Measurements from ENCODE around the gene LRP2. TPM values are rescaled to one million over a fixed set of nuclear protein-coding genes. Genes with fewer than 3 reads are reported as not detected.

The LRP2 gene
- total RNA-seq, 3 donors from 2014 or later (not counting 1 experiment from before 2014, with no cell fraction given) = not detected

DNA sequence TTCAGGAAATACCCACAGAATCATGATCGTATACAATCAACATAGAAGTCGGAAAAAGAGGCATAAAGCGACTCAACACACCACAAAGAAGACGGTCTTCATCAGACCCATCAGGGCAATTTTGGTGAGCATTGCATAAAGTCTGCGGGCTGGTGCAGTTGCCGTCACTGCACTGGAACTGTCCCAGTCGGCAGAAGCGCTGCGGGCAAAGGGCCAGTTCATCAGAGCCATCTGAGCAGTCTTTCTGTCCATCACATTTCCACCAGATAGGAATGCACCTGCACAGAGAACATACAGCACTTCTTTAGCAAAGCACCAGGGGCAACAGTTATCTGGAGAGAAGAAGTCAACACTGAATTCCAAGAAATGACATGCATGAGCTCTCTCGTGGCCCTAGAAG is 187.2 kb downstream of the LRP2 start:
- Mint-ChIP-seq H3K27ac (no peak overlapping the region), H3K27me3 (ENCODE audit: low read depth in 2 of 2) (peaks cover 7 to 29% of the 10 kb centered on the region in 2 donors), H3K4me3 (no peak overlapping the region), H3K36me3 (no peaks in the 10 kb centered on the region), H3K4me1 (no peaks in the 10 kb centered on the region), H3K9me3 (no peaks in the 10 kb centered on the region)
- Histone ChIP-seq H3K27ac (ENCODE audit: low read length) (no peak overlapping the region), H3K4me1 (ENCODE audit: control insufficient read depth, insufficient read depth, low read length) (no peaks in the 10 kb centered on the region), H3K27me3 (ENCODE audit: control insufficient read depth, insufficient read depth, low read length) (no peaks in the 10 kb centered on the region), H3K9me3 (ENCODE audit: control insufficient read depth, insufficient read depth, low read length) (no peaks in the 10 kb centered on the region), H3K4me3 (ENCODE audit: low read length) (no peak overlapping the region), H3K36me3 (ENCODE audit: control insufficient read depth, insufficient read depth, low read length) (no peaks in the 10 kb centered on the region)
- 96% methylated on average over 10 of the region's 10 CpGs for WGBS (ENCODE audit: insufficient coverage)
- intact Hi-C loops (cut with micrococcal nuclease) = no loop called here
- no peak for DNase-seq
- TF ChIP-seq, protein P1, sequence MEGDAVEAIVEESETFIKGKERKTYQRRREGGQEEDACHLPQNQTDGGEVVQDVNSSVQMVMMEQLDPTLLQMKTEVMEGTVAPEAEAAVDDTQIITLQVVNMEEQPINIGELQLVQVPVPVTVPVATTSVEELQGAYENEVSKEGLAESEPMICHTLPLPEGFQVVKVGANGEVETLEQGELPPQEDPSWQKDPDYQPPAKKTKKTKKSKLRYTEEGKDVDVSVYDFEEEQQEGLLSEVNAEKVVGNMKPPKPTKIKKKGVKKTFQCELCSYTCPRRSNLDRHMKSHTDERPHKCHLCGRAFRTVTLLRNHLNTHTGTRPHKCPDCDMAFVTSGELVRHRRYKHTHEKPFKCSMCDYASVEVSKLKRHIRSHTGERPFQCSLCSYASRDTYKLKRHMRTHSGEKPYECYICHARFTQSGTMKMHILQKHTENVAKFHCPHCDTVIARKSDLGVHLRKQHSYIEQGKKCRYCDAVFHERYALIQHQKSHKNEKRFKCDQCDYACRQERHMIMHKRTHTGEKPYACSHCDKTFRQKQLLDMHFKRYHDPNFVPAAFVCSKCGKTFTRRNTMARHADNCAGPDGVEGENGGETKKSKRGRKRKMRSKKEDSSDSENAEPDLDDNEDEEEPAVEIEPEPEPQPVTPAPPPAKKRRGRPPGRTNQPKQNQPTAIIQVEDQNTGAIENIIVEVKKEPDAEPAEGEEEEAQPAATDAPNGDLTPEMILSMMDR (IDR thresholded peaks at IDR 0.05) = no peak
- ATAC-seq = no peak

DNA sequence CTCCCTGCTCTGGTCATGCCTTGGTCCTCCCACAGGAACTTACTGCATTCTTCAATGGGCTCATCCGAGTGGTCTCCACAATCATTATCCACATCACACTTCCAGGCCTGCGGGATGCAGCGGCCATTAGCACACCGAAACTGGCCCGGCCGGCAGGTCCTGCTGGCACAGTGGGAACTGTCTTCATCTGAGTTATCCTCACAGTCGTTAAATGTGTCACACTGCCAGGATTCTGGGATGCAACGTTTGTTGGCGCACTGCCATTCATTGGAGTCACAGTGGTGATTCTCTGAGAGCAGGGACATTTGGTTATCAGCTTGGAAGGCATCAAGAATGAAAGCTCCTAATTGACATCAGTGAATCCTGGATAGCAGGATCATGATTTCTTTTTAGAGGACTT is 188.5 kb downstream of the LRP2 start:
- DNase-seq (no peak), ATAC-seq (no peak)
- no peaks in the 10 kb centered on the region for H3K27me3 ChIP-seq (ENCODE audit: control insufficient read depth, insufficient read depth, low read length)
- no peaks in the 10 kb centered on the region for H3K36me3 Mint-ChIP-seq
- H3K27ac Mint-ChIP-seq = no peak overlapping the region
- H3K9me3 Mint-ChIP-seq = no peaks in the 10 kb centered on the region
- no peak overlapping the region for H3K27ac ChIP-seq (ENCODE audit: low read length)
- no peak overlapping the region for H3K4me3 Mint-ChIP-seq
- 94% methylated on average over 9 of the region's 9 CpGs for WGBS (ENCODE audit: insufficient coverage)
- H3K4me3 ChIP-seq (ENCODE audit: low read length) = no peak overlapping the region
- no peaks in the 10 kb centered on the region for H3K36me3 ChIP-seq (ENCODE audit: control insufficient read depth, insufficient read depth, low read length)
- H3K4me1 Mint-ChIP-seq = no peaks in the 10 kb centered on the region
- TF ChIP-seq, protein P1 (IDR thresholded peaks at IDR 0.05) = no peak
- H3K9me3 ChIP-seq (ENCODE audit: control insufficient read depth, insufficient read depth, low read length) = no peaks in the 10 kb centered on the region
- peaks cover 10 to 36% of the 10 kb centered on the region in 2 donors for H3K27me3 Mint-ChIP-seq (ENCODE audit: low read depth in 2 of 2)
- intact Hi-C loops (cut with micrococcal nuclease) = no loop called here
- no peaks in the 10 kb centered on the region for H3K4me1 ChIP-seq (ENCODE audit: control insufficient read depth, insufficient read depth, low read length)

DNA sequence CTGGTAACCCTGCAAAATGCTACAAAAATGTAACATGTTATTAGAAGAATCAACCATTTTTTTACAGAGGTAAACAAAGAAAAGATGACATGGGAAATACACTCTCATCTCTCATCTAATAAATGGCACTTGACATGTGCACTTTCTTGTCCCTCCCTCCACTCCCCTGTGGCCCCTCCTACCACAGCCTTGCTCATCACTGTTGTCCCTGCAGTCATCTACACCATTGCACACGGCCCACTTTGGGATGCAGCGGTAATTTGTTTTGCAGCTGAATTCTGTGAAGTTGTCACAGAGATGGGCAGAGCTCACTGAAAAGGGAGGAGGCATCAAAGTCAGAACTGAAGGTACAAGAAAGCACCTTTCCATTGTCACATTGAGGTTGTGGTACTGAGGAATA is 189.4 kb downstream of the LRP2 start:
- 86% methylated on average over 1 of the region's 2 CpGs for WGBS (ENCODE audit: insufficient coverage)
- H3K4me1 Mint-ChIP-seq = no peaks in the 10 kb centered on the region

More for the DNA sequence above, 189.4 kb downstream of the LRP2 start:
- Histone ChIP-seq H3K36me3 (ENCODE audit: control insufficient read depth, insufficient read depth, low read length) (no peaks in the 10 kb centered on the region), H3K4me1 (ENCODE audit: control insufficient read depth, insufficient read depth, low read length) (no peaks in the 10 kb centered on the region), H3K9me3 (ENCODE audit: control insufficient read depth, insufficient read depth, low read length) (no peaks in the 10 kb centered on the region), H3K27ac (ENCODE audit: low read length) (no peak overlapping the region), H3K4me3 (ENCODE audit: low read length) (no peak overlapping the region), H3K27me3 (ENCODE audit: control insufficient read depth, insufficient read depth, low read length) (no peaks in the 10 kb centered on the region)
- Mint-ChIP-seq H3K9me3 (no peaks in the 10 kb centered on the region), H3K4me3 (no peak overlapping the region), H3K27ac (no peak overlapping the region), H3K27me3 (ENCODE audit: low read depth in 2 of 2) (peaks cover 13 to 36% of the 10 kb centered on the region in 2 donors), H3K36me3 (no peaks in the 10 kb centered on the region)
- intact Hi-C loops (cut with micrococcal nuclease) = no loop called here
- TF ChIP-seq, protein P1 (IDR thresholded peaks at IDR 0.05) = no peak
- DNase-seq (no peak), ATAC-seq (no peak)

All from natural killer cell (primary cell).